Measurements from ENCODE around the gene RNF31.

GRCh38 chr14:24132061-24132685, 15.1 kb upstream of the RNF31 start:
- TF ChIP-seq CTCF (IDR thresholded peaks at IDR 0.05; ENCODE audit: low read length) (no peak), EZH2 (IDR thresholded peaks at IDR 0.05; ENCODE audit: borderline replicate concordance, low read length) (no peak)
